ENCODE measurements around the gene TAF4. TPM values are rescaled to one million over a fixed set of nuclear protein-coding genes. Genes with fewer than 3 reads are reported as not detected.

Gene TAF4
- total and polyA plus RNA-seq, 2 donors (not counting 3 experiments of a cell fraction or from before 2014, with no cell fraction given): 6.1 to 19.5 TPM

GRCh38 chr20:61989741-61990140, 75.9 kb downstream of the TAF4 start:
- no TSS peak for BruUV-seq (replicated peaks)
- H2AFZ ChIP-seq (ENCODE audit: low read depth, low read length): no peak overlapping the region
- TF ChIP-seq POLR2AphosphoS5 (IDR thresholded peaks at IDR 0.05; ENCODE audit: insufficient read depth, low read depth, low read length): no peak
- no peak for TF ChIP-seq JUN (IDR thresholded peaks at IDR 0.05; ENCODE audit: borderline replicate concordance, insufficient read depth, insufficient read length, low read depth)
- TF ChIP-seq FOS (IDR thresholded peaks at IDR 0.05; ENCODE audit: borderline replicate concordance, insufficient read depth, low read length): no peak

GRCh38 chr20:61988665-61989064, 77.0 kb downstream of the TAF4 start:
- ChIA-PET CTCF (no interaction called here), POLR2A (no interaction called here)
- no peak overlapping the region for H3K4me3 ChIP-seq (replicated peaks in 1 of 3; ENCODE audit: insufficient read depth in 1 of 3, low read depth in 1 of 3, low read length in 3 of 3)
- no peak overlapping the region for H2AFZ ChIP-seq (ENCODE audit: low read depth, low read length)
- no peak overlapping the region for H3K9ac ChIP-seq (replicated peaks; ENCODE audit: extremely low read depth, insufficient read depth, low read length)
- no peak for DNase-seq (ENCODE audit: low read depth, low spot score)
- no peaks in the 10 kb centered on the region for H3K9me1 ChIP-seq (replicated peaks; ENCODE audit: control insufficient read depth, extremely low read depth, insufficient read depth, low read length)
- no TSS peak for BruUV-seq (replicated peaks)
- dilution Hi-C loops (cut with MboI; ENCODE audit: extremely low pct_ligation_motif_present, low sequenced_read_pairs): no loop called here
- no peak overlapping the region for H3K4me2 ChIP-seq (ENCODE audit: insufficient read depth, low read length)
- H3K36me3 ChIP-seq (ENCODE audit: control insufficient read depth in 2 of 2, extremely low read depth in 1 of 2, insufficient read depth in 2 of 2, low read length in 2 of 2): peaks cover 0 to 21% of the 10 kb centered on the region in 2 experiments
- TF ChIP-seq EZH2 (IDR thresholded peaks at IDR 0.05; ENCODE audit: borderline replicate concordance, low read depth, low read length, severe bottlenecking): no peak
- H3K27me3 ChIP-seq (ENCODE audit: control insufficient read depth in 2 of 2, insufficient read depth in 2 of 2, low read length in 2 of 2): no peaks in the 10 kb centered on the region
- no peaks in the 10 kb centered on the region for H3K4me1 ChIP-seq (ENCODE audit: control insufficient read depth, extremely low read depth, insufficient read depth, low read length)
- no peaks in the 10 kb centered on the region for H4K20me1 ChIP-seq (replicated peaks; ENCODE audit: control insufficient read depth, extremely low read depth, insufficient read depth, low read length)
- H3K9me3 ChIP-seq (replicated peaks; ENCODE audit: control insufficient read depth, insufficient read depth, low read length): no peaks in the 10 kb centered on the region
- intact Hi-C loops (cut with micrococcal nuclease): no loop called here
- H3K27ac ChIP-seq (ENCODE audit: insufficient read depth, low read depth, low read length): no peak overlapping the region
- H3K79me2 ChIP-seq (ENCODE audit: control insufficient read depth, insufficient read depth, low read length): no peaks in the 10 kb centered on the region
- FAIRE-seq: no peak

More at GRCh38 chr20:61989741-61990140, 75.9 kb downstream of the TAF4 start:
- no peaks in the 10 kb centered on the region for H3K79me2 ChIP-seq (ENCODE audit: control insufficient read depth, insufficient read depth, low read length)
- ChIA-PET POLR2A (no interaction called here), CTCF (no interaction called here)
- no peak overlapping the region for H3K4me3 ChIP-seq (replicated peaks in 1 of 3; ENCODE audit: insufficient read depth in 1 of 3, low read depth in 1 of 3, low read length in 3 of 3)
- no peaks in the 10 kb centered on the region for H3K4me1 ChIP-seq (ENCODE audit: control insufficient read depth, extremely low read depth, insufficient read depth, low read length)
- H3K4me2 ChIP-seq (ENCODE audit: insufficient read depth, low read length): no peak overlapping the region
- no peak for DNase-seq (ENCODE audit: low read depth, low spot score)
- intact Hi-C loops (cut with micrococcal nuclease) (no loop called here), dilution Hi-C loops (cut with MboI; ENCODE audit: extremely low pct_ligation_motif_present, low sequenced_read_pairs) (no loop called here)
- H3K36me3 ChIP-seq (ENCODE audit: control insufficient read depth in 2 of 2, extremely low read depth in 1 of 2, insufficient read depth in 2 of 2, low read length in 2 of 2): peaks cover 0 to 24% of the 10 kb centered on the region in 2 experiments
- no peaks in the 10 kb centered on the region for H4K20me1 ChIP-seq (replicated peaks; ENCODE audit: control insufficient read depth, extremely low read depth, insufficient read depth, low read length)
- H3K9me3 ChIP-seq (replicated peaks; ENCODE audit: control insufficient read depth, insufficient read depth, low read length): no peaks in the 10 kb centered on the region
- H3K27ac ChIP-seq (ENCODE audit: insufficient read depth, low read depth, low read length): no peak overlapping the region
- no peak for FAIRE-seq
- H3K9me1 ChIP-seq (replicated peaks; ENCODE audit: control insufficient read depth, extremely low read depth, insufficient read depth, low read length): no peaks in the 10 kb centered on the region
- H3K9ac ChIP-seq (replicated peaks; ENCODE audit: extremely low read depth, insufficient read depth, low read length): no peak overlapping the region
- no peaks in the 10 kb centered on the region for H3K27me3 ChIP-seq (ENCODE audit: control insufficient read depth in 2 of 2, insufficient read depth in 2 of 2, low read length in 2 of 2)

Data from endothelial cell of umbilical vein (primary cell).